Measurements from ENCODE around the gene OR14A16. TPM values are rescaled to one million over a fixed set of nuclear protein-coding genes. Genes with fewer than 3 reads are reported as not detected.
A peak's percentile ranks its signal among the peaks of the same experiment; 100 is the strongest.

Gene OR14A16, protein sequence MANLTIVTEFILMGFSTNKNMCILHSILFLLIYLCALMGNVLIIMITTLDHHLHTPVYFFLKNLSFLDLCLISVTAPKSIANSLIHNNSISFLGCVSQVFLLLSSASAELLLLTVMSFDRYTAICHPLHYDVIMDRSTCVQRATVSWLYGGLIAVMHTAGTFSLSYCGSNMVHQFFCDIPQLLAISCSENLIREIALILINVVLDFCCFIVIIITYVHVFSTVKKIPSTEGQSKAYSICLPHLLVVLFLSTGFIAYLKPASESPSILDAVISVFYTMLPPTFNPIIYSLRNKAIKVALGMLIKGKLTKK
- not detected for polyA plus RNA-seq (ENCODE audit: low read depth in 6 of 6)

- no peaks in the 10 kb centered on the region for H3K4me1 Mint-ChIP-seq
- no peak within 1 kb of the TSS for H3K27ac Mint-ChIP-seq
- peaks cover 0 to 3% (median 0%) of the 10 kb centered on the region in 3 donors for H3K27me3 Mint-ChIP-seq
- H3K4me3 Mint-ChIP-seq, result no peak within 1 kb of the TSS
- ATAC-seq (ENCODE audit: low read depth in 2 of 2) (peak in 1 of 2 donors; percentile 20), DNase-seq (no peak)
- no peaks in the 10 kb centered on the region for H3K9me3 Mint-ChIP-seq
- no peaks in the 10 kb centered on the region for H3K36me3 Mint-ChIP-seq
Observed at GRCh38 chr1:247824023-247824422, at the start of gene OR14A16. Gene OR14A16 (minus strand): TSS chr1:247824119. CDS start chr1:247815729, 8,390 bp downstream.

- ATAC-seq (ENCODE audit: low read depth in 2 of 2), result no peak
- DNase-seq, result no peak
- Mint-ChIP-seq H3K36me3 (peaks cover 6 to 16% of the 10 kb centered on the region in 2 donors), H3K9me3 (peaks cover 0 to 5% (median 0%) of the 10 kb centered on the region in 7 donors), H3K27me3 (no peaks in the 10 kb centered on the region), H3K27ac (no peak overlapping the region), H3K4me1 (no peaks in the 10 kb centered on the region), H3K4me3 (no peak overlapping the region)
Observed at GRCh38 chr1:247865416-247865815, 41.5 kb upstream of the OR14A16 start.

DNA sequence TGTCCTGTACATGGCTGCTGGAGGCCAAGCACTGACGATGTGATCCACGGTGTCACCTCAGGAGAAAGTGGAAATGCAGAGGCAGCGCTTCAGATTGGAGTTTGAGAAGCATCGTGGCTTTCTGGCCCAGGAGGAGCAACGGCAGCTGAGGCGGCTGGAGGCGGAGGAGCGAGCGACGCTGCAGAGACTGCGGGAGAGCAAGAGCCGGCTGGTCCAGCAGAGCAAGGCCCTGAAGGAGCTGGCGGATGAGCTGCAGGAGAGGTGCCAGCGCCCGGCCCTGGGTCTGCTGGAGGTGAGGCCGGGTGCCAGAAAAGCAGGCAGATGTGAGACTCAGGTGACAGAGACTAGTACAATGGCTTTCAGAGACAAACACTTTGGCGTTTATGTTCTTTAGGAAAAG, 40.7 kb upstream of the OR14A16 start:
- Mint-ChIP-seq H3K4me3 (no peak overlapping the region), H3K27ac (peak overlapping the region in 1 of 6 donors; percentile 68), H3K9me3 (peaks cover 0 to 3% (median 0%) of the 10 kb centered on the region in 7 donors), H3K27me3 (no peaks in the 10 kb centered on the region), H3K4me1 (no peaks in the 10 kb centered on the region), H3K36me3 (peaks cover 4 to 11% of the 10 kb centered on the region in 2 donors)
- DNase-seq (no peak), ATAC-seq (ENCODE audit: low read depth in 2 of 2) (no peak)

GRCh38 chr1:247862756-247863155, 38.8 kb upstream of the OR14A16 start:
- Mint-ChIP-seq H3K9me3 (no peaks in the 10 kb centered on the region), H3K36me3 (peaks cover 0 to 7% of the 10 kb centered on the region in 2 donors), H3K4me1 (peaks cover 5 to 10% (median 5%) of the 10 kb centered on the region in 3 donors), H3K27me3 (peaks cover 0 to 5% (median 3%) of the 10 kb centered on the region in 3 donors), H3K4me3 (no peak overlapping the region), H3K27ac (no peak overlapping the region)
- ATAC-seq (ENCODE audit: low read depth in 2 of 2) (no peak), DNase-seq (no peak)

DNA sequence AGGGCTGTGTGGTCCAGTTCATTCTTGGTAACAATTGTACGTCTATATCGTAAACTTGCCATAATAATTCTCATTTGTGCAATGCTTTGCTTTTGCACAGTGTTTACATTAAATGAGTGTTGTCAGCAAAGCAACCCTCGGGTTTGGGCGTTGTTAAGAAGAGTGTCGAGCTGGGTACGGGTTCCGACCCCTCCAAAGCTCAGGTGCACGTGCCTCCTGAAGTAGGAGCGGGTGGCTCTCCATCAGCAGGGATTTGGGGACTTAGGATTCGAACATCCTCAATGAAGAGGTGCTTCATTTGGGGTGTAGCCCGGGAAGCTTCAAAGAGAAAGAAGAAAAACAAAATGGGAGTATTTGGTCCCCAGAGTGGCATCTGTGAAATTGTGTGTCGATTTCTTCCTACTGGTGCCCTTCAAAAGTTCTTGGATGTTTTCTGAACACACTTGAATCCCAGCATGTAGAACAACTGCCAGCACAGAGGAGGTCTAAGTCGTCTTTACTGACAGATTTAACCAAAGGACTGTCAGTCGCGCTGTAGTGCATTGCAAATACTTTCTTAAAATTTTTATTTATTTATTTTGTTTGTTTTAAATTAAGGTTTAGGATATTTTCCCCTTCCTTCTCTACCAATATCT, 34.2 kb upstream of the OR14A16 start:
- H3K36me3 Mint-ChIP-seq, result no peaks in the 10 kb centered on the region
- H3K4me1 Mint-ChIP-seq, result peaks cover 10 to 16% (median 11%) of the 10 kb centered on the region in 3 donors
- H3K4me3 Mint-ChIP-seq, result peak overlapping the region; percentile 85 to 96 (median 90)
- peaks cover 0 to 2% (median 0%) of the 10 kb centered on the region in 7 donors for H3K9me3 Mint-ChIP-seq
- ATAC-seq (ENCODE audit: low read depth in 2 of 2), result no peak
- no peak for DNase-seq
- peak overlapping the region in 4 of 6 donors; percentile 17 to 84 (median 54) for H3K27ac Mint-ChIP-seq
- peaks cover 0 to 16% (median 3%) of the 10 kb centered on the region in 3 donors for H3K27me3 Mint-ChIP-seq

DNA sequence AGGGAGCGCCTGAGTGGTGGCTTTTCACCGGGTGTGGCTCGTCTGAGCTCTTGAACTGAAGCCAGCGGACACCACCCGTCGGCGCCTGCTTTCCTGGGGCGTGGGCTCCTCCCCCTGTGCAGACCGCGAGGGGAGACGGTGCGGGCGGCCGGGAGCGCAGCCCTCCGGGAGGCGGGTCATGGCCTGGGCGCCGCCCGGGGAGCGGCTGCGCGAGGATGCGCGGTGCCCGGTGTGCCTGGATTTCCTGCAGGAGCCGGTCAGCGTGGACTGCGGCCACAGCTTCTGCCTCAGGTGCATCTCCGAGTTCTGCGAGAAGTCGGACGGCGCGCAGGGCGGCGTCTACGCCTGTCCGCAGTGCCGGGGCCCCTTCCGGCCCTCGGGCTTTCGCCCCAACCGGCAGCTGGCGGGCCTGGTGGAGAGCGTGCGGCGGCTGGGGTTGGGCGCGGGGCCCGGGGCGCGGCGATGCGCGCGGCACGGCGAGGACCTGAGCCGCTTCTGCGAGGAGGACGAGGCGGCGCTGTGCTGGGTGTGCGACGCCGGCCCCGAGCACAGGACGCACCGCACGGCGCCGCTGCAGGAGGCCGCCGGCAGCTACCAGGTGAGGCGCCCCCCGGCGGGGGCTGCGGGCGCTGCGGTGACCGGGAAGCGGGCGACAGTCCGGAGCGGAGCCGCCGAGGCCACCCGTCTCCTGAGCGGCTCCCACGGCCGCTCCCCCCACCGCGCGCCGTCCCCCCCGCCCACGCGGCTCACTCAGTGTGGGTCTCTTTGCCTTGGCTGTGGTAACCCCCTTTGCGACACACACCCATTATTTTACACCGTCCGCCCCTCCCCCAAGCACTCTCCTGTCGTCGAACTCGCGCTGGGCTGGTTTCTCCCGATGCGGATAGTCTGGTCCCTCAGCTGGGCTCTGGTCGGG, 33.4 kb upstream of the OR14A16 start, which contains the start of gene TRIM58:
Gene TRIM58, plus strand, starts transcription at position 119 of the 916 bp plus-strand sequence. Its CDS starts 60 bp downstream, at position 179.
- ATAC-seq (ENCODE audit: low read depth in 2 of 2) (peak; percentile 86 to 87), DNase-seq (peak; percentile 56)
- peak within 1 kb of the TSS in 4 of 6 donors; percentile 57 to 92 (median 76) for H3K27ac Mint-ChIP-seq
- peaks cover 11 to 16% (median 16%) of the 10 kb centered on the region in 3 donors for H3K4me1 Mint-ChIP-seq
- H3K4me3 Mint-ChIP-seq, result peak within 1 kb of the TSS; percentile 86 to 96 (median 90)
- peaks cover 0 to 16% (median 3%) of the 10 kb centered on the region in 3 donors for H3K27me3 Mint-ChIP-seq
- peaks cover 0 to 6% (median 0%) of the 10 kb centered on the region in 7 donors for H3K9me3 Mint-ChIP-seq
- no peaks in the 10 kb centered on the region for H3K36me3 Mint-ChIP-seq

GRCh38 chr1:247855911-247856310, 32.0 kb upstream of the OR14A16 start:
- no peak for ATAC-seq (ENCODE audit: low read depth in 2 of 2)

DNA sequence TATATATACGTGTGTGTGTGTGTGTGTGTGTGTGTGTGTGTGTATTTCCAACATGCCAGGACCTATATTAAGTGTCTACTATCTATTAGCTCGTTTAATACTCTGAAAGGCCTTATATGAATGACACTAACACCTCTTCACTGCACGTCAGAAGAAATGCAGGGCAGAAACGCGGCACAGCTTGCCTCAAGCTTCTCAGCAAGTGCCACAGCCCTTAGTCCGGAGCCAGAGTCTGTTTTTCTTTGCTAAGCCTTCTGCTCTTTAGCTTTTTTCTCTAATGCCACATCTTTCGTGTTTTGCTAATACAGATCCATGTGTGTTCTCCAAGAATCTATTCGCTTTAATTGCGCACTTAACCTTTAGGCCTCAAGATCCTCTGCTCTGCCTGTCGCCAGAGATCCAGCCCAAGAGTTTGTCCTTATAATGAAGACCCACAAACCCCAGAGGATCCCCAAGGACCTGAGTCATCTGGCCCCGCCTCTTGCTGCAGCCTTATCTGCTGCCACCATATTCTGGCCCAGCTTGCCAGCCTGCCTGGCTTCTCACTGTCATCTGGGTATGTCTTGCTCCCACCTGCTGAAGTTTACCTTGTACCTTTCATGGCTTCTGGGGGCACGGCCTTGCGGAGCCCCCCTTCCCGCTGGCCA, 31.1 kb upstream of the OR14A16 start:
- H3K4me1 Mint-ChIP-seq, result peaks cover 11 to 16% (median 16%) of the 10 kb centered on the region in 3 donors
- no peak for ATAC-seq (ENCODE audit: low read depth in 2 of 2)
- peak overlapping the region in 3 of 8 donors; percentile 9 to 94 (median 51) for H3K4me3 Mint-ChIP-seq
- no peak for DNase-seq
- no peaks in the 10 kb centered on the region for H3K36me3 Mint-ChIP-seq
- peaks cover 0 to 16% (median 3%) of the 10 kb centered on the region in 3 donors for H3K27me3 Mint-ChIP-seq
- peak overlapping the region in 1 of 6 donors; percentile 55 for H3K27ac Mint-ChIP-seq
- H3K9me3 Mint-ChIP-seq, result peaks cover 0 to 6% (median 0%) of the 10 kb centered on the region in 7 donors

More at GRCh38 chr1:247855911-247856310, 32.0 kb upstream of the OR14A16 start:
- Mint-ChIP-seq H3K4me1 (peaks cover 11 to 16% (median 16%) of the 10 kb centered on the region in 3 donors), H3K4me3 (peak overlapping the region in 7 of 8 donors; percentile 82 to 94 (median 87)), H3K27me3 (peaks cover 0 to 16% (median 3%) of the 10 kb centered on the region in 3 donors), H3K36me3 (no peaks in the 10 kb centered on the region), H3K9me3 (peaks cover 0 to 6% (median 0%) of the 10 kb centered on the region in 7 donors), H3K27ac (peak overlapping the region in 1 of 6 donors; percentile 57)
- no peak for DNase-seq

GRCh38 chr1:247849616-247850015, 25.7 kb upstream of the OR14A16 start:
- H3K9me3 Mint-ChIP-seq, result peaks cover 0 to 6% (median 0%) of the 10 kb centered on the region in 7 donors
- H3K4me1 Mint-ChIP-seq, result peaks cover 0 to 6% (median 0%) of the 10 kb centered on the region in 3 donors
- no peak overlapping the region for H3K4me3 Mint-ChIP-seq
- DNase-seq (no peak), ATAC-seq (ENCODE audit: low read depth in 2 of 2) (no peak)
- H3K36me3 Mint-ChIP-seq, result no peaks in the 10 kb centered on the region
- H3K27me3 Mint-ChIP-seq, result no peaks in the 10 kb centered on the region
- H3K27ac Mint-ChIP-seq, result no peak overlapping the region

- no peak for ATAC-seq (ENCODE audit: low read depth in 2 of 2)
- no peak for DNase-seq
- Mint-ChIP-seq H3K9me3 (peaks cover 0 to 6% (median 0%) of the 10 kb centered on the region in 7 donors), H3K27me3 (no peaks in the 10 kb centered on the region), H3K36me3 (no peaks in the 10 kb centered on the region), H3K4me1 (peaks cover 0 to 6% (median 0%) of the 10 kb centered on the region in 3 donors), H3K4me3 (no peak overlapping the region), H3K27ac (no peak overlapping the region)
Observed at GRCh38 chr1:247848346-247848745, 24.4 kb upstream of the OR14A16 start.

DNA sequence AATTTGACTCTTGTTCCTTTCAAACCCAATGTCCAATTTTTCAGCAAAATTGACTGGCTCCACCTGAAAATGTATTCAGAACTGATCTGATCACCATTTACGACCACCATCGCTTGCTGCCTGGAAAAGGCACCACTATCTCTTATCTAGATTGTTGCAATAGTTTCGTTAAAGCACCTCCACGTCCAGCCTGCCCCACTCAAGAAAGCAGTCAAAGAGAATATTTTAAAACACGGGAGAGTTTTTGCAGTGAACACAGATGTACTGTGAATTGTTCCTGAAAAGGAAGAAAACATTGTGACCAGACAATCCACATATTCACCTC, 21.7 kb upstream of the OR14A16 start:
- H3K27me3 Mint-ChIP-seq, result no peaks in the 10 kb centered on the region
- no peak overlapping the region for H3K27ac Mint-ChIP-seq
- no peaks in the 10 kb centered on the region for H3K4me1 Mint-ChIP-seq
- H3K9me3 Mint-ChIP-seq, result no peaks in the 10 kb centered on the region
- ATAC-seq (ENCODE audit: low read depth in 2 of 2), result no peak
- H3K36me3 Mint-ChIP-seq, result no peaks in the 10 kb centered on the region
- no peak for DNase-seq
- no peak overlapping the region for H3K4me3 Mint-ChIP-seq

DNA sequence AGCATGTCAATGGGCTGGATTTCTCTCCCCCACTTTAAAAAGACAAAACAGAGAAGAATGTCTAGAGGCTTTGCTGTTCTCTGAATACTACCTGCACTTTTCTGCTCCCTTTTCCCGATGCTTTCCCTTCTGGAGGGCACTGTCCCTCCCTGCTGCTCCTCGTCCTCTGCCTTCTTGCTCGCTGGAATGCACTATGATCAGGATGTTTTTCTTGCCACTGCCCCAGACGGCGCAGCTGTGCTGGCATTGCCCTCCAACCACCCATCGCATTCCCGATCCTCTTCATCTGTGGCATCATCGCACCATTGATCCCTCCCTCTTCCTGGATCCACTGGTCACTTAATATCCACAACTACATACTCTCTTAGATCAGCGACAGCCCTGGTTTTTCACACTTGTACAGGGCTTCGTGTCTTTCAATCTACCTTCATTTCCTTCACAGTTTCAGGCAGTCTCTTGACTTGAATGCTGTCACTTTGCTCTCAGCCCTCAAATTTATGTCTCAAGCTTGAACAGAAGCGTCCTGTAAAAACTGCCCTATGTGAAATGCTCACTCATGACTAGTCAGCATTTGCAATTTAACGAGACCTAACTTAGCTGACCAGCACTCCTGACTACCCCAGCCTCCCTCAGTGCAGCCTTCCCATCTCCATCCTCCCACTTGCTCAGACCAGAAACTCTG, 21.2 kb upstream of the OR14A16 start:
- Mint-ChIP-seq H3K9me3 (no peaks in the 10 kb centered on the region), H3K36me3 (no peaks in the 10 kb centered on the region), H3K27me3 (no peaks in the 10 kb centered on the region), H3K4me1 (no peaks in the 10 kb centered on the region), H3K27ac (no peak overlapping the region), H3K4me3 (no peak overlapping the region)
- DNase-seq (no peak), ATAC-seq (ENCODE audit: low read depth in 2 of 2) (no peak)
